Adrenal gland (tissue), 5 donors: ENCODE results near the gene GSTT2B.
"Not testable (repeated sequence)": the region's sequence is repeated elsewhere in the genome, so short reads cannot be mapped to it uniquely, and the experiment has no call there.

Experiments used
- POLR2A ChIP-seq, 2 donors: fragments of 450-650 bp; IDR thresholded peaks; one replicate each; pipeline ENCODE4 v1.6.1; 2017; ENCODE audit warnings: antibody characterized with exemption in 2 of 2, mild to moderate bottlenecking in 2 of 2, moderate library complexity in 1 of 2
- TF ChIP-seq, protein P1 (sequence below), 6 experiments: fragments of 450-650 bp in 4 of 6; fragments of 200-600 bp in 2 of 6; sonication (generic) in 1 of 6; IDR thresholded peaks; 1 replicate in 5 of 6; 2 replicates in 1 of 6; pipeline versions ENCODE4 v1.5.1 to v1.8.0; 2016 to 2021; ENCODE audit warnings: antibody characterized with exemption in 6 of 6, mild to moderate bottlenecking in 2 of 6, moderate library complexity in 1 of 6
- donor health status: DM: no; HTN: no; CAD: no.

GRCh38 chr22:23980567-23980966, 19.6 kb upstream of the GSTT2B start:
- TF ChIP-seq POLR2A (IDR thresholded peaks at IDR 0.05) = not testable (repeated sequence)
- TF ChIP-seq, protein P1, sequence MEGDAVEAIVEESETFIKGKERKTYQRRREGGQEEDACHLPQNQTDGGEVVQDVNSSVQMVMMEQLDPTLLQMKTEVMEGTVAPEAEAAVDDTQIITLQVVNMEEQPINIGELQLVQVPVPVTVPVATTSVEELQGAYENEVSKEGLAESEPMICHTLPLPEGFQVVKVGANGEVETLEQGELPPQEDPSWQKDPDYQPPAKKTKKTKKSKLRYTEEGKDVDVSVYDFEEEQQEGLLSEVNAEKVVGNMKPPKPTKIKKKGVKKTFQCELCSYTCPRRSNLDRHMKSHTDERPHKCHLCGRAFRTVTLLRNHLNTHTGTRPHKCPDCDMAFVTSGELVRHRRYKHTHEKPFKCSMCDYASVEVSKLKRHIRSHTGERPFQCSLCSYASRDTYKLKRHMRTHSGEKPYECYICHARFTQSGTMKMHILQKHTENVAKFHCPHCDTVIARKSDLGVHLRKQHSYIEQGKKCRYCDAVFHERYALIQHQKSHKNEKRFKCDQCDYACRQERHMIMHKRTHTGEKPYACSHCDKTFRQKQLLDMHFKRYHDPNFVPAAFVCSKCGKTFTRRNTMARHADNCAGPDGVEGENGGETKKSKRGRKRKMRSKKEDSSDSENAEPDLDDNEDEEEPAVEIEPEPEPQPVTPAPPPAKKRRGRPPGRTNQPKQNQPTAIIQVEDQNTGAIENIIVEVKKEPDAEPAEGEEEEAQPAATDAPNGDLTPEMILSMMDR (IDR thresholded peaks at IDR 0.05) = not testable (repeated sequence)
